AML-193 (cell line): ENCODE results near the gene CTSA.
A peak's percentile ranks its signal among the peaks of the same experiment; 100 is the strongest.
"Not testable (repeated sequence)": the region's sequence is repeated elsewhere in the genome, so short reads cannot be mapped to it uniquely, and the experiment has no call there.

Source experiments
- DNase-seq, 2 experiments: peaks; one replicate each; lab custom pipeline; 2025; lab: John Stamatoyannopoulos, UW

The CTSA gene

DNA sequence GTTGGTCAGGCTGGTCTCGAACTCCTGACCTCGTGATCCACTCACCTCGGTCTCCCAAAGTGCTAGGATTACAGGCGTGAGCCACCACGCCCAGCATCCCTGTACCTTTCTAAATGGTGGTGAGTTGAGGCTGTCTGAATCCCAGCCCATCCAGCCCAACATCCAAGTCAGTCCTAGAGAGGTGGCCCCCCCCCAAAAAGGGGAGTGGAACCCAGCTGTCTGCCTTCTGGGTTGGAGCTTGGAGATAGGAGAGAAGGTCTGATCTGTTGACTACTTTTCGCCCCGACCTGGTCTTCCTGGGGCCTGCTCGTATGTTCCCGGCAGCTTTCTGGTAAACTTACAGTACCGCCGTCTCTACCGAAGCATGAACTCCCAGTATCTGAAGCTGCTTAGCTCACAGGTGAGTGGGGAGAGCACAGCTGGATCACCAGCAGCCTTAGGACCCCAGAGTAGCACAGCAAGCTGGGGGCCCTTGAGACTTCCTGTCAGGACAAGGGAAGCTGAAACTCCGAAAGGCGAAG is 5.6 kb downstream of the CTSA start:
- DNase-seq, result no peak

DNA sequence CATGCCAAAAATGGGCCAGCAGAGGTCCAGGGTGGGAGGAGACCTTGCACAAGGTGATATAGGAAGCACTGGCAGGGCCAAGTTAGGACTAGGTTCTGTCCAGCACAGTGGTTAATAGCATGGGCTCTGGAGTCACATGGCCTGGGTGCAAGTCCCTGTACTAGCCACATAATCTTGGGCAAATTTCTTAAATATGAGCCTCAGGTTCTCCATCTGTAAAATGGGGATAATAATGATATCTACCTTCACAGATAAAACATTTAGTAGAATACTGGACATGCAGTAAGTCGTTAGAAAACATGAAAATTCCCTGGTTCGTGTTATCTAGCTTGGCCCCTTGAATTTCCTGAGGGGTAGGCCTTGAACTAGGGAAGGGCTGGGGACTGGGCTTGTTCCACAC is 6.2 kb downstream of the CTSA start:
- DNase-seq, result no peak

DNA sequence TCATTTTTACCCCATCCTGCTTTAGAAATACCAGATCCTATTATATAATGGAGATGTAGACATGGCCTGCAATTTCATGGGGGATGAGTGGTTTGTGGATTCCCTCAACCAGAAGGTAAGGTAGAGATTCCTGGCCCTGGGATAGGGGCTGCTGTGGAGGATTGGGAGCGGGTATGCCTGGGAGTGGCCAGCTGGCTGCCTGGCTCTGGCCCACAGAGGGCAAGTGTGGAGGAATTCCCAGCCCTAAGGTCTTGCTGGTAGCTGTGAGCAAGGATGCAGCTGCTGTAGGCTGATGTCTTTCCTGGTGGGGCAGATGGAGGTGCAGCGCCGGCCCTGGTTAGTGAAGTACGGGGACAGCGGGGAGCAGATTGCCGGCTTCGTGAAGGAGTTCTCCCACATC is 6.6 kb downstream of the CTSA start:
- no peak for DNase-seq

DNA sequence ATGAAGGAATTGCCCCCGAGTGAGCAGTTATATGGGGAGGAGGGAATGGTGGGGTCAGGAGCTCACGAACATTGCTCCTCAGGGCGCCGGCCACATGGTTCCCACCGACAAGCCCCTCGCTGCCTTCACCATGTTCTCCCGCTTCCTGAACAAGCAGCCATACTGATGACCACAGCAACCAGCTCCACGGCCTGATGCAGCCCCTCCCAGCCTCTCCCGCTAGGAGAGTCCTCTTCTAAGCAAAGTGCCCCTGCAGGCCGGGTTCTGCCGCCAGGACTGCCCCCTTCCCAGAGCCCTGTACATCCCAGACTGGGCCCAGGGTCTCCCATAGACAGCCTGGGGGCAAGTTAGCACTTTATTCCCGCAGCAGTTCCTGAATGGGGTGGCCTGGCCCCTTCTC is 7.2 kb downstream of the CTSA start:
- no peak for DNase-seq

DNA sequence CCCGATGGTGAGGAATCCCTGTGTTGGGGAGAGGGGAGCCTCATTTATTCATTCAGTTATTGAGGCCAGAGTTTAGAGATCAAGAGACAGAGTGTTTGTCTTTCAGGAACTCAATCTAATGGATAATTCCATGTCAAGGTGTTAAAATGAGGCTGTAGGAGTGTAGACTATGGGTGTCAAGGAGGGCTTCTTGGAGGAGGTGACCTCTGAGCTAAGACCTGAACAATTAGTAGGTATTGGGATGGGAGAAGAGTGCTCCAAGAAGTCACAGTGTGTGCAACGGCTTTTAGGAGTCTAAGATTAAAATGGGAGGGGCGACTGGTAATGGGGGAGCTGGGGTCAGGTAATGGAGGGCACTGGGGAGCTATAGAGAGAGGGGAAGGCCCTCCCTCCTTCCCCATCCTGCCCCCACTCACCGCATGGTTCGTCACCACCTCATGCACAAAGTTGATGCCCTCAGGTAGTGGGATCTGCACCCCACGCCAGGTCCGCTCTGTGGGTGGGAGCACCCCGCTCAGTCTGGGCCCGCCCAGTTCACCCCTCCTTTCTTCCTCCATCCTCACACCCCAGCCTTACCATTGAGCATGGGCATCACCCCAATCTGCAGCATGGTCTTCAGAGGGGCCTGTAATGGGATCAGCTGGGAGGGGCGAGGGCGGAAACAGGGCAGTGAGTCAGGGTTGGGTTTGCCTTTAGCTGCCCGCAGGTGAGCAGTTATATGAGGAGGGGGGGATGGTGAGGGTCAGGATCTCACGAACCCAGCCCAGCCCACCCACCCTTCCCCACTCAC is 8.1 kb downstream of the CTSA start:
- no peak for DNase-seq

DNA sequence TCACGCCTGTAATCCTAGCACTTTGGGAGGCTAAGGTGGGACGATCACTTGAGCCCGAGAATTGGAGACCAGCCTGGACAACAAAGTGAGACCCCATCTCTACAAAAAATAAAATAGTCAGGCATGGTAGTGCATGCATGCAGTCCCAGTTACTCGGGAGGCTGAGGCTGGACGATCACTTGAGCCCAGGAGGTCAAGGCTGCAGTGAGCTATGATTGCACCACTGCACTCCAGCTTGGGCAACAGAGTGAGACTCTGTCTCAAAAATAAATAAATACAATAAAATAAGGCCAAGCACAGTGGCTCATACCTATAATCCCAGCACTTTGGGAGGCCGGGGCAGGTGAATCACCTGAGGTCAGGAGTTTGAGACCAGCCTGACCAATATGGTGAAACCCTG is 10.2 kb downstream of the CTSA start:
- not testable (repeated sequence) for DNase-seq

DNA sequence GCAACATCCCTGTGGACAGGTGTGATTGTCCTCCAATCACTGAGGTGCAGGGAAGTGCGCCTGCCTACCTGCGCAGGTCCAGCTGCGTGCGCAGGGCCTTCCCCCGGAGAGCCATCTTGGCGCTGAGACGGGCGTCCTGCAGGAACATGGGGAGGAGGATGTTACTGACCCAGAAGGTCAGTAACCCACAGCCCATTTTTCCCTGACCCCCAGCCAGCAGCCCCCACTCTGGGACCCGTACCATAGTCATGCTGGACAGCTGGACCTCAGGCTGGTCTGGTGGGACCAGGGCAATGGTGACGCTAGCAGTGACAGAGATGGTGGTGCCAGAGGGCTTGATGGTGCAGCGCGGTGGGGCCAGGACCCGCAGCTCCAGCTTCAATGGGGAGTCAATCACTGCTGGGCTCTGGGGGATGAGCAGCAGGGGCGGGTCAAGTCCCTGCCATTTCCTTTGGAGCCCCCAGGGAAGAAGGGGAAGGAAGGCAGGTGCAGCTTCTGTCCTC is 11.1 kb downstream of the CTSA start:
- DNase-seq, result no peak

DNA sequence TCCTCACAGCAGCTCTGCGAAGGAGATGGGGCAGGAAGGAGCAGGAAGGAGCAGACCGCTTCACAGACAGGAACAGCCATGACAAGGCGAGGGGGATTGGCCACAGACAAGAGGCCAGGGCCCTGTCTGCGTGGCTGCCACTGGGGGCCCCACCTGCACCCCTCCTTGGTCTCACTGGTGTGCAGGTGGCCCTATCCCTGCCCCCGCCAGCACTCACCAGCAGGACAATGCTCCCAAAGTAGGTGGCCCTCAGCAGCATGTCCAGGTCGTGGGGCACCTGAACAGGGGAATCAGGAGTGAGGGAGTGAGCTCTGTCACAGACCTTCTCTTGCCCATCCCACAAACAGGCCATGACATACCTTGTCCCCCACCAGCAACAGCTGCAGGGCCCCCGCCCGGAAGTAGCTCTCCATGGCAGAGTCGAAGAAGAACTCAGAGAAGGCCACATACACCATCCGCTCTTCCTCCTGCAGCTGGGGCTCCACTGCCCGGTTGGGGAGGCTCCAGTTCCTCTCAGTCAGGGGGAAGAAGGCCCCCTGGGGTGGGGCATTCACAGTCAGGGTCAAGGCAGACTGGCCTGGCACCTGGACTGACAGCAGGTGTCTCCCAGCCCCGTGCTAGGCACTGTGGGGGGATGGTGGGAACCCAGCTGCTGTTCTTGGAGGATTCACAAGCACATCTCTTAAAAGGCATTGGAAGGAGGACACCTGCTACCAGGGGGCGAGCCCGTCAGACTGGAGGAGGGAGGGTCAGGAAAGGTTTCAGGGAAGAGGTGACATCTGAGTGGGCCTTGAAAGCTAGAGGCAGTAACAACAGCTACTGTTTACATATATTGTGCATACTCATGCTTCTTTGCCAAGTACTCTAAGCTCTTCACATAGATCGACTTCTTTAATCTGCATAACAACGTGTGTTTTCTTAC is 13.7 kb downstream of the CTSA start:
- no peak for DNase-seq

DNA sequence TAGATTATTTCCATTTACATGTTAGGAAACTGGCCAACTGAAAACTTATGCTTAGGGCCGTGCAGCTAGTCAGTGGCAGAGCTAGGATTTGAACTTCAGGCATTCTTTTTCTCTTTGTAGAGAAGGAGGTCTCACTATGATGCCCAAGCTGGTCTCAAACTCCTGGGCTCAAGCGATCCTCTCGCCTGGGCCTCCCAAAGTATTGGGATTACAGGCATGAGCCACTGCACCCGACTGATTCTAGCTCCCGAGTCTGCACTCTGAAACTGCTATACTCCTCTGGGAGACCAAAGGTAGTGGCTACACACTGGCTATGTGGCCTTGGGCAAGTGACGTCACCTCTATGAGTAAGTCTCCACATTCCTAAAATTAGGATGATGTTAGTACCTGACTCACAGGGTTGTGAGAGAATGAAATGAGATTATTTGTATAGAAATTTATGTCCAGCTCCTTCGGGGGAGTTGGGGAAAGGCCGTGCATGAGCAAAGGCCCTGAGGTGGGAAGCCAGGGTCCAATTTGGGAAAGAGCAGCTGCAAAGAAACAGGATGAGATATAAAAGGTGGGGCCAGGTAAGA is 14.5 kb downstream of the CTSA start:
- no peak for DNase-seq

DNA sequence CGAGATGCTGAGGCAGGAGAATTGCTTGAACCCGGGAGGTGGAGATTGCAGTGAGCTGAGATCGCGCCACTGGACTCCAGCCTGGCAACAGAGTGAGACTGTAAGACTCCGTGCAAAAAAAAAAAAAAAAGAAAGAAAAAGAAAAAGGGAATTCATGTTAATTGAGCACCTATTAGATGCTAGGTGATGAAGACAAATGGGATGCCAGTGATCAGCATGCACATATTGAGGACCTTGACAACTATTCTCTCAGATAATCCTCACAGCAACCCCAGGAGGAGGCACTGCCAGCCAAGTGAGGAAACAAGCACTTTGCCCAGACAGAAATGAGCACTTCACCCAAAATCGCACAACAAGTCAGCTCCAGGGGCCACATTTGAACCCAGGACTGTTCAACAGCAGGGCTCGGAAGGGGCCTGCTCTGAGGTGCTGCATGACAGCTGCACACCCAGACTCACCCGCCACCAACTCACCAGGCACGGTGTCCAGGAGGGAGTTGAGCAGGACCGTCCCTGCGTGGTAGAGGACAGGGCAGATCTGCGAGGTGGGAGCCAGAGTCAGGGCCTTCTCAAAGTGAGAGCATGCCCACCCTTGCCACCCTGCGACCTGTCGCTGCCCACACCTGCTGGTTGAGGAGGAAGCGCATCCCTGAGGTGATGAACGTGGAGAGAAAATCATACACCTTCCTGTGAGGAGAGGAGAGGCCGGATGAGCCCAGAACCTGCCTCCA is 16.2 kb downstream of the CTSA start:
- DNase-seq, result no peak

DNA sequence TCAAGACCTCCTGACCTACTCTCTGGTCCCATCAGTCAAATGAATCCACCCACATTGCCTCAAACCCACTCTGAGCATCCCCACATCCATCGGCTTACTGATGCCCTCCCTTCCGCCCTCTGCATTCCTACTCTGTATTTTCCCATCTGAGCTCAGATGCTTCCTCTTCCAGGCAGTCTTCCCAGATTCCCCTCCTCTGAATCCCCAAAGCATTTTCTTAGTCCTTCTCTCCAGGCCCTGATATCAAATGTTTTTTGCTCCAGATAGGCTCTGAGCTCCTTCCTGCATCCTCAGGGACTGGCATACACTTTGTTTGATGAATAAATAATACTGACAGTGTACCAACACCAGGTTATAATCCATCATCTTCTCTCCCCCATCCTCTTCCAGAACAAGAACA is 16.9 kb downstream of the CTSA start:
- no peak for DNase-seq

DNA sequence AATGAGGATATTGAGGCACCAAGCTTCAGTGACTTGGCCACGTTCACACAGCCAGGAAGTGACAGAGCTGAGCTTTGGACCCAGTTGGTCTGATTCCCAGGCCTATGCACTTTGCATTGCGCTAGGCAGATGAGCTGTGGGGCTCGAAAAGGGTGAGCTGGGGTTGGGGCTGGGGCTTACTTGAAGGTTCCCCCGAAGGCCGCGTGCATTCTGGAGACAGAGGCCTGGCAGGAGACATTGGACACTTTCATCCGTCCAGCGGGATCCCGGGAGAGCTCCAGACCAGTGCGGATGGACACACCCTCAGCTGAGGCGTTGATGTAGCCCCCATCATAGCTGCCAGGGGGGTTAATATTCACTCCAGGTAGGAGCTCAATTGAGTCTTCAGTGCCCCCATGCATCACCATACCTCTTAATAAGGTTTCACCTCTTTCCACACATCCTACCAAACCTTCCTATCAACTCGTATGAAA is 18.2 kb downstream of the CTSA start:
- DNase-seq, result no peak

DNA sequence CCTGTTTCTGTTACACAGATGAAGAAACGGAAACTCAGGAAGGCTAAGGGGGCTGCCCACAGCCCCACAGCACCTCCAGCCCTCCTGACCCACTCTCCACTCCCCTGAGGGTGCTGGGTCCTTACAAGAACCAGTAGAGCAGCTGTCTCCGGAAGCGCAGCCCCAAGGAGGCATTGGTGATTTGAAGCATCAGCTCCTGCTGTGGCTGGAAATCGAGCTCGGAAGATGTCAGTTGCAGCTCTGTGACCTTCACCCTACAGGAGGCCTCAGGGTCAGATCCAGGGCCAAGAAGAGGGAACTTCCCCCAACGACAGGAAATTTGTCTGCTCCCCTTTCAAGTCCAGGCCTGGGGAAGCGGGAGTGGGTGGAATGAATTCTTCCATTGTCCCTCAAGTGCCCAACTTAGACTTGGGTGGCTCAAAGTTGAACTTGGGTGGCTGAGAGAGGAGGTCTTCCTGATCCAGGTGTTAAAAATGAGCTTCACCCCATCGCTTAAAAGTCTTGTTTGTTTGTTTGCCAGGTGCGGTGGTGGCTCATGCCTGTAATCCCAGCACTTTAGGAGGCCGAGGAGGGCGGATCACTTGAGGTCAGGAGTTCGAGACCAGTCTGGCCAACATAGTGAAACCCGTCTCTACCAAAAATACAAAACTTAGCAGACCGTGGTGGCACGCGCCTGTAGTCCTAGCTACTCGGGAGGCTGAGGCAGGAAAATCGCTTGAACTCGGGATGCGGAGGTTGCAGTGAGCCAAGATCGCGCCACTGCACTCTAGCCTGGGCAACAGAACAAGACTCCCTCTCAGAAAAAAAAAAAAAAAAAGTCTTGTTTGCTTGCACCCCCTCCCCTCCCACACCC is 18.9 kb downstream of the CTSA start:
- DNase-seq, result no peak

DNA sequence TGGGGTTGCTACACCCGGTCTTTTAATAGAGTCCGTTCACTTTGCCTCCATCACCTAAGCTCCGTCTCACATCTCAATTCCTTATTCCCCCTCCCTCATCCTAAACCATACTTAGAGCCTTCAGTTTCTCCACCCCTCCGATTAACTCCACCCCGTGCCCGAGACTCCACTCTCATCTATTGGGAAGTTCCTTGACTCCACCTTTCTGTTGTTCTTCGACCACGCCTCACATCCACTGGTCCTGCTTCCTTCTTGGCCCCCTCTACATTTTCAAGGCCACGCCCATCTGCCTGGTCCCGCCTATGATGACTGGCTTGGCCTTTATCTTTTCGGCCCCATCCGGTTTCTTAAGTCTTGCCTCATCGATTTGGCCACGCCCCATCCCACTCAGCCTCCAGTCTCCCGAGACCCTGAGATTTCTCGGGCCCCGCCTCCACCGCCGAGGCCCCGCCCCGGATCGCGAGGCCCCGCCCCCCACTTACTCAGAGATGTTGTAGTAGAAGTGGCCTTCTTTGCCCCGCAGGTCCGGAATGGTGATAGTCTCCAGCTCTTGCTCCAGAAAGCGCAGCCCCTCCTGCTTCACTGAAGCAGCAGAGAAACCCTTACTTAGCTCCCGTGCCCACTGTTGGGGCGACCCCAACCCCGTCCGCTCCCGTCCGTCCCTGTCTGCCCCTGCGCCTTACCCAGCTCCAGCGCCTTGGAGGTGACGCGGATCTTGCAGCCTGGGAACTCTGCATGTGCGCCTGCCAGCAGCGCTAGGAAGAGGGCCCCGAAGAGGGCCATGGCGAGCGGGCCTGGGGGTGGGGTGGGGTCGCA is 19.7 kb downstream of the CTSA start:
- DNase-seq, result peak; percentile 96

DNA sequence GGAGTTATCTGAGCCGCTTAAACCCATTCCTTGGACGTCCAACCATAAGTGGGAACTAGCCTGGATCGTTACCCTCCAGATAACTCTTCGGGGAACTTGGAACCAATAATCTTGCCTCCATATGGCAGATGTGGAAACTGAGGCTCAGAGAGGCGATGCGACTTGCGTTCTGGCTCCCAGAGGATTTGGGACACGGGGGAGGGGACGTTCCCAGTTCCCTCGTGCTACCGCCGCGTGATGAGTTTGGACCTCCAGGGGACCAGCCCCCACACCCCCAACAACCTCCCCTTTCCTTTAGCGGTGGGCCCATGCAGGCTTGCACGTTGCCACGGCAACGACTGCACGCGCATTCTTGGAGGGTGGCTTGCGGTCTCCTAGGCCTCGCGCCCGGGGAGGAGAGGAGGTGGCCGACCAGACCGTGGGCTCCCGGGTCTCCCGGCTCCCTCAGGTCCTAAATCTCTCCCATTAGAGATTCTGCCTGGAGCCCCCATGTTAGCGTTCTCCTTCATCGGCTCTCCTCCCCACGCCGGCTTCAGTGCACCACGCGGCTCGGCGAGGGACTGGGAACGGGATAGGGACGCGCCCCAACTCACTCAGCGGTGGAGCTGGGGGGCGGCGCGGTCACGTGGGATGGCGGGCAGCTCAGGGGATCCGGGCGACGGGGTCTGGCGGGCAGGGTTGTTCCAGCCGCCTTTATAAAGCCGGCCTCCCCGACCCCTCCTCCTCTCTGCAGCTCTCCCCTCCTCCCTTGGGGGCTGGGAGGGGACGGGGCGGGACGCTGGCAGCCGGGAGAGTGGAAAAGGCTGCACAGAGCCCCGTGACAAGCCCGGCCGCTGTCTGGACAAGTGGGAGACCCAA is 20.6 kb downstream of the CTSA start, which contains the start of gene PLTP:
PLTP (minus strand) TSS at position 670 of the 858 bp plus-strand sequence. CDS start 703 bp downstream, outside the sequence.
- DNase-seq, result no peak

DNA sequence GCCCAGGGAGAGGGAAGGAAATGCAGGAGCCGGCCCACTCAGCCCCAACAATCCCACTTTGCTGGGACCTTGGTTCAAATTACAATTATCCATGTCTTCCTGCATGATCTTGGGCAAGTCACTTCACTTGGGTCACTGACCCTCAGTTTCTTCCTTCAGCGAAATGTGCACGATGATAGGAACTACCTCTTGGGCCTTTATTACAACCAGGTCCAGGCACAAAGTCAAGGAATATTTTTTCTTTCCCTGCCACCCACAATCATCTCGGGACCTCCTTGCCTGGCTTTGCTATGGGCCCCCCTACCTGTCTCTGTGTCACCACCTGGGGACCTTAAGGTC is 21.2 kb downstream of the CTSA start:
- DNase-seq, result no peak

DNA sequence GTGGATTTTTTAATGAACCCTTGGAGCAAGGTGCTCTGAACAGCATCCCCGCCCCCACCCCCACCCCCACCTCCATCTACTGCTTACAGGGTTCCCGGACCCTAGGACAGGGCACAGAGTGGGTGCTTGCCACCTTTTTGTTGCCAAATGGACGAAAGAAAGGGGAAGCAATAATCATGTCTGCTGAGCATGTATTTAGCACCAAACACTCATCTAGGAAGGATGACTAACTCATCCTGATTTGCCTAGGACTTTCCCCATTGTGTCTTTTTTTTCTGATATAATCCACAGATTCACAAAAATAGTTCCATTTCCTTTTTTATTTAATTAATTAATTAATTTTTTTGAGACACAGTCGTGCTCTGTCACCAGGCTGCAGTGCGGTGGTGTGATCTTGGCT is 22.0 kb downstream of the CTSA start:
- no peak for DNase-seq

DNA sequence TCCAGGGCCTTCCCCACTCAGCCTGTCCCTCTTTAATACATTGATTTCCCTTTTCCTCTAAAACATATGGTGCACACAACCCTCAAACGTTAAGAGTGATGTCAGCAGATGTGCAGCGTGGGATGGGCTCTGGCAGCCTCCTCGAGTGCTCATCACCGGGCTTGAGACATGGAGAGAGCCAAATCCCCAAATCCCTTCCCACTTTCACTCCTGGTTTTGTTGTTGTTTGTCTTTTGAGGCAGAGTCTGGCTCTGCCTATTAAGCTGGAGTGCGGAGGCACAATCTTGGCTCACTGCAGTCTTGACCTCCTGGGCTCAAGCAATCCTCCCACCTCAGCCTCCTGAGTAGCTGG is 26.6 kb downstream of the CTSA start:
- no peak for DNase-seq

DNA sequence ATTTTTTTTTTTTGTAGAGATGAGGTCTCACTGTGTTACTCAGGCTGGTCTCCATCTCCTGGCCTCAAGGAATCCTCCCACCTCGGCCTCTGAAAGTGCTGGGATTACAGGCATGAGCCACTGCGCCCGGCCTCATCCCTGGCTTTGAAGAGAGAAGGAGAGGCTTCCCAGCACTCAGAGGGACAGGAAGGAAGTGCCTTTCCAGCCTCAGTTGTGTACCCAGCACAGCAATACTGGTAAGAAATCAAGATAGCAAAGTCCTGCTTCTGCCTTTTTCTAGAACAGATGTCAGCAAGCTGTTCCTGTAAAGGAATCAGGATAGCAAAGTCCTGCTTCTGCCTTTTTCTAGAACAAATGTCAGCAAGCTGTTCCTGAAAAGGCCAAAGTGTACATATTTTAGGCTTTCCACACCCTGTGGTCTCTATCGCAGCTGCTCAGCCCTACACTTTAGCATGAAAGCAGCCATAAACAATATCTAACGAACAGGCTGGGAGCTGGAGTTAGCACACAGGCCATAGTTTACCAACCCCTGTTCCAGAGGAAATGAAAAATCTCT is 27.1 kb downstream of the CTSA start:
- DNase-seq, result no peak
